MM.1S (cell line): Measurements from ENCODE around the gene UTP25.

ENCODE experiments used
- DNase-seq: peaks from one replicate; pipeline ENCODE4 v3.0.0-alpha.2; 2015
- H2AFZ ChIP-seq: fragments of 300-600 bp; sonication (generic); 2 replicates; pipeline ENCODE4 v1.6.0; 2016; ENCODE audit warnings: antibody characterized with exemption, low read length
- H3F3A ChIP-seq: fragments of 300-600 bp; sonication (generic); 2 replicates; pipeline ENCODE4 v1.6.1; 2016; ENCODE audit warnings: mild to moderate bottlenecking, antibody characterized with exemption, low read length, moderate library complexity, mixed read lengths; ENCODE audit not compliant: insufficient read depth
- H3K27ac ChIP-seq: fragments of 300-600 bp; sonication (generic); 2 replicates; pipeline ENCODE4 v1.5.1; 2016; ENCODE audit warnings: mild to moderate bottlenecking, low read length
- H3K27me3 ChIP-seq: fragments of 300-600 bp; sonication (generic); replicated peaks from 2 replicates; pipeline ENCODE4 v1.6.0; 2016; ENCODE audit warnings: low read length; ENCODE audit not compliant: insufficient read depth
- H3K36me3 ChIP-seq: fragments of 300-600 bp; sonication (generic); replicated peaks from 2 replicates; pipeline ENCODE4 v1.6.1; 2016; ENCODE audit warnings: mild to moderate bottlenecking, low read length, mixed read lengths; ENCODE audit not compliant: insufficient read depth
- H3K4me1 ChIP-seq: fragments of 300-600 bp; sonication (generic); 2 replicates; pipeline ENCODE4 v1.6.1; 2016; ENCODE audit warnings: low read length, mixed read lengths
- H3K4me2 ChIP-seq: fragments of 300-600 bp; sonication (generic); 2 replicates; pipeline ENCODE4 v1.6.0; 2016; ENCODE audit warnings: low read depth, low read length
- H3K4me3 ChIP-seq: fragments of 300-600 bp; sonication (generic); 2 replicates; pipeline ENCODE4 v1.5.1; 2016; ENCODE audit warnings: low read length, mixed read lengths
- H3K79me2 ChIP-seq: fragments of 300-600 bp; sonication (generic); 2 replicates; pipeline ENCODE4 v1.6.1; 2016; ENCODE audit warnings: mixed run types, low read length, mixed read lengths
- H3K9ac ChIP-seq: fragments of 300-600 bp; sonication (generic); 2 replicates; pipeline ENCODE4 v1.6.1; 2016; ENCODE audit warnings: low read length, mixed read lengths
- H3K9me2 ChIP-seq: fragments of 300-600 bp; sonication (generic); replicated peaks from 2 replicates; pipeline ENCODE4 v1.6.1; 2016; ENCODE audit warnings: mild to moderate bottlenecking, low read length, mixed read lengths; ENCODE audit not compliant: insufficient read depth
- H3K9me3 ChIP-seq: fragments of 300-600 bp; sonication (generic); replicated peaks from 2 replicates; pipeline ENCODE4 v1.6.1; 2016; ENCODE audit warnings: mild to moderate bottlenecking, low read length, mixed read lengths; ENCODE audit not compliant: insufficient read depth
- H4K20me1 ChIP-seq: fragments of 300-600 bp; sonication (generic); 2 replicates; pipeline ENCODE4 v1.6.1; 2016; ENCODE audit warnings: mild to moderate bottlenecking, low read length, moderate library complexity, mixed read lengths; ENCODE audit not compliant: insufficient read depth
- CTCF ChIP-seq: fragments of 300-600 bp; sonication (generic); IDR thresholded peaks from 2 replicates; pipeline ENCODE4 v1.5.1; 2016; ENCODE audit warnings: antibody characterized with exemption, low read length, mixed read lengths
- EZH2 ChIP-seq: fragments of 300-600 bp; sonication (generic); optimal IDR thresholded peaks from 2 replicates; pipeline ENCODE3; 2017; ENCODE audit warnings: low read depth, mild to moderate bottlenecking, antibody characterized with exemption, low read length, mixed read lengths
- EZH2phosphoT487 ChIP-seq: fragments of 300-600 bp; sonication (generic); IDR thresholded peaks from 2 replicates; pipeline ENCODE4 v1.6.1; 2018; ENCODE audit warnings: antibody characterized with exemption, low read length

UTP25 gene

GRCh38 chr1:209844695-209845407 is 17.1 kb downstream of the UTP25 start:
- Histone ChIP-seq H3K27me3 (no peaks in the 10 kb centered on the region), H3K4me2 (no peak overlapping the region), H3F3A (no peaks in the 10 kb centered on the region), H3K9me3 (no peaks in the 10 kb centered on the region), H3K79me2 (0 out of 2 replicates have a peak, but pooled peaks cover 6% of the 10 kb centered on the region), H3K9ac (no peak overlapping the region), H3K27ac (no peak overlapping the region), H4K20me1 (no peaks in the 10 kb centered on the region), H3K4me1 (no peaks in the 10 kb centered on the region), H3K9me2 (no peaks in the 10 kb centered on the region), H3K36me3 (peaks cover 20% of the 10 kb centered on the region; the same call in 1 of the 2 replicates), H2AFZ (no peak overlapping the region), H3K4me3 (no peak overlapping the region)
- no peak for TF ChIP-seq EZH2phosphoT487
- TF ChIP-seq EZH2: no peak
- TF ChIP-seq CTCF: no peak
- DNase-seq: no peak

- Histone ChIP-seq H3K79me2 (0 out of 2 replicates have a peak, but pooled peaks cover 6% of the 10 kb centered on the region), H3K9me3 (no peaks in the 10 kb centered on the region), H4K20me1 (no peaks in the 10 kb centered on the region), H3F3A (no peaks in the 10 kb centered on the region), H3K9ac (no peak overlapping the region), H3K4me1 (no peaks in the 10 kb centered on the region), H3K36me3 (peaks cover 17% of the 10 kb centered on the region; the same call in 1 of the 2 replicates), H3K4me2 (no peak overlapping the region), H2AFZ (no peak overlapping the region), H3K4me3 (no peak overlapping the region), H3K27ac (no peak overlapping the region), H3K9me2 (no peaks in the 10 kb centered on the region), H3K27me3 (no peaks in the 10 kb centered on the region)
- no peak for DNase-seq
- TF ChIP-seq EZH2 (no peak), CTCF (no peak), EZH2phosphoT487 (no peak)
Measured at GRCh38 chr1:209845408-209845725, 17.6 kb downstream of the UTP25 start.

GRCh38 chr1:209849388-209849787 is 21.6 kb downstream of the UTP25 start:
- no peak overlapping the region for H3K9ac ChIP-seq
- no peak overlapping the region for H3K27ac ChIP-seq
- DNase-seq: no peak
- peaks cover 15% of the 10 kb centered on the region; the same call in 1 of the 2 replicates for H3K36me3 ChIP-seq
- no peaks in the 10 kb centered on the region for H3K27me3 ChIP-seq
- no peak overlapping the region for H3K4me2 ChIP-seq
- no peak overlapping the region for H3K4me3 ChIP-seq
- 0 out of 2 replicates have a peak, but pooled peaks cover 6% of the 10 kb centered on the region for H3K79me2 ChIP-seq
- TF ChIP-seq EZH2phosphoT487 (no peak), CTCF (no peak), EZH2 (no peak)
- no peaks in the 10 kb centered on the region for H4K20me1 ChIP-seq
- no peaks in the 10 kb centered on the region for H3F3A ChIP-seq
- H3K4me1 ChIP-seq: no peaks in the 10 kb centered on the region
- H3K9me2 ChIP-seq: no peaks in the 10 kb centered on the region
- H2AFZ ChIP-seq: no peak overlapping the region
- no peaks in the 10 kb centered on the region for H3K9me3 ChIP-seq
